GM10248 (cell line): Measurements from ENCODE around the gene ENAM.
A peak's percentile ranks its signal among the peaks of the same experiment; 100 is the strongest.

Source experiments
- CTCF ChIA-PET: fragments of 300-600 bp; sonication (Branson Sonifier 250); formaldehyde crosslinking; extraction: SDS; loops from one replicate; lab custom pipeline; 2021; ENCODE audit warnings: antibody characterized with exemption; lab: Yijun Ruan, JAX
- POLR2A ChIA-PET: fragments of 350-650 bp; sonication (Branson Sonifier 250); formaldehyde crosslinking; extraction: SDS; loops from one replicate; lab custom pipeline; 2020; ENCODE audit warnings: antibody characterized with exemption; lab: Yijun Ruan, JAX
- DNase-seq: peaks from one replicate; pipeline ENCODE4 v3.0.0; 2012; ENCODE audit errors: extremely low spot score
- TF ChIP-seq, protein P1 (sequence below): IDR thresholded peaks from 2 replicates; pipeline ENCODE4 v1.5.1; 2012; ENCODE audit warnings: mild to moderate bottlenecking, low read depth; ENCODE audit errors: extremely low read depth, missing control alignments, control extremely low read depth

The ENAM gene

DNA sequence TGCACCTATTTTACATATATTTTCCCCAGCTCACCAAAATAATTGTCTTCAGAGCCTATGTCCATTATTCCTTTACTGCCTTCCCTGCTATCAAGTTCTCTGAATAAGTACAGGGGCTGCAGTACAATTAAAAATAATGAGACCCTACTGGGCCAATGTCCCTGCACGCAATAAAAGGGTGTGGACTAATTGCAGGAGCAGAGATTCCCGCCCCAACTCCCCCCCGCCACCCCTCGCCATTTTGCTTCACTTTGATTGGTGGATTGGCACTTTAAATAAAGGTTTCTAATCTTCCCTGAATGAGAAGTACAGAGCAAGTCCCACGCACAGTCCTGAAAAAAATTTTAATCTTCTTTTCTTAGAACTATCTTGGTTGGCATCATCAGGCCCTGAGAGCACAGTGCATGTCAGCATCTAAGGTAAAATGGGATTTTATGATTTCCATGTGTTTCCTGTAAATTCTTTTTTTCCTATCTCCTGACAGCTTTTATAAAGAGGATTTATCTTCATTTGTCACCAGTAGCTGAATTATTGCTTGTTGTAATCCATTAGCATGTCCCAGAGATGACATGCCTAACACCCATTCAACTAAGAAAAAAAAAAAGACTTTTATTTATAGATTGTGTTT lies 36.5 kb upstream of the ENAM start, which contains the start of gene AMBN:
Gene AMBN (plus strand): TSS at position 302 of the 628 bp plus-strand sequence. CDS start 103 bp downstream, at position 405.
- DNase-seq, result no peak
- CTCF ChIA-PET, result interaction anchor here (0.7 to 2.5 kb wide), 2 partner anchors 9 to 13 kb away, joined by 3 to 12 read pairs; no protein-coding TSS in a partner anchor
- POLR2A ChIA-PET, result no interaction called here
- TF ChIP-seq, protein P1, sequence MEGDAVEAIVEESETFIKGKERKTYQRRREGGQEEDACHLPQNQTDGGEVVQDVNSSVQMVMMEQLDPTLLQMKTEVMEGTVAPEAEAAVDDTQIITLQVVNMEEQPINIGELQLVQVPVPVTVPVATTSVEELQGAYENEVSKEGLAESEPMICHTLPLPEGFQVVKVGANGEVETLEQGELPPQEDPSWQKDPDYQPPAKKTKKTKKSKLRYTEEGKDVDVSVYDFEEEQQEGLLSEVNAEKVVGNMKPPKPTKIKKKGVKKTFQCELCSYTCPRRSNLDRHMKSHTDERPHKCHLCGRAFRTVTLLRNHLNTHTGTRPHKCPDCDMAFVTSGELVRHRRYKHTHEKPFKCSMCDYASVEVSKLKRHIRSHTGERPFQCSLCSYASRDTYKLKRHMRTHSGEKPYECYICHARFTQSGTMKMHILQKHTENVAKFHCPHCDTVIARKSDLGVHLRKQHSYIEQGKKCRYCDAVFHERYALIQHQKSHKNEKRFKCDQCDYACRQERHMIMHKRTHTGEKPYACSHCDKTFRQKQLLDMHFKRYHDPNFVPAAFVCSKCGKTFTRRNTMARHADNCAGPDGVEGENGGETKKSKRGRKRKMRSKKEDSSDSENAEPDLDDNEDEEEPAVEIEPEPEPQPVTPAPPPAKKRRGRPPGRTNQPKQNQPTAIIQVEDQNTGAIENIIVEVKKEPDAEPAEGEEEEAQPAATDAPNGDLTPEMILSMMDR, result no peak

DNA sequence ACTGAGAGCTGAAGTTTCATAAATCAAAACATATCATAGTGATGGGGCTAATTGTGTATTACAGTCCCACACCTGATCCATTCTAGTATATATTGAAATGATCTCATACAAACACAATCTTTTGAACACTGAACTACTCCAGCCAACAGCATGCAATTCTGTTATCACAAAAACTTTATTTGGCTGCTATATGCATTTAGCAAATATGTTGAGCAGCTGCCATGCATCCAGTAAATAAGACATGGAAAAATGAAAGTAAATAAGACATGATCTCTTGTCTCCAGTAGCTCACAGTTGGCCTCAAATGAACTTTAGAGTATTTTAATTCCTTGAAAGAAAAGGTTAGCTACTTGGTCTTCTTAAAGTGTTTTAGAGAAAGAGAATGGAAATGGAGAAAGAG lies 34.3 kb upstream of the ENAM start:
- DNase-seq, result no peak
- CTCF ChIA-PET, result interaction anchor here (1.0 to 3.0 kb wide), 5 partner anchors 11 to 718 kb away, joined by 3 to 9 read pairs (median 4); no protein-coding TSS in a partner anchor
- TF ChIP-seq, protein P1, result no peak
- POLR2A ChIA-PET, result no interaction called here

DNA sequence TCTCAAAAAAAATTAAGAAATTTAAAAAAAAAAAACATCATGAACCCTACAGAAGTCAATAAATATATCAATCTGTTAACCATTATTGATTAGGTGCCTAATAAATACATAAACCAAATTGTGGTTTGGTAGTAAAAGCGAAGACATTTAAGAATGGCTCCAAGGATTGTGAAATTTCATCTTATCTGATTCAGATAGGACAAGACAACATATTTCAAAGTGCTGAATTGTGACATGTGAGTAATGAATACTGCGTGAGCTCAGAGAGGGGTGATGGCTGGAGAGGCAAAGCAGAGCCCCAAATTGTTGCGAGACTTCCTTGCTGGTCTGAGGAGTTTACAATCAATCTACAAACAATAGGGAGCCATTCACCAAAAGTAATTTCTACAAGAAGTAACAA lies 28.2 kb upstream of the ENAM start:
- CTCF ChIA-PET, result interaction anchor here (0.7 to 2.6 kb wide), 12 partner anchors 9 to 670 kb away, joined by 3 to 20 read pairs (median 5); partner anchors contain the start of gene AMBN
- POLR2A ChIA-PET, result no interaction called here
- TF ChIP-seq, protein P1, result no peak
- DNase-seq, result no peak

DNA sequence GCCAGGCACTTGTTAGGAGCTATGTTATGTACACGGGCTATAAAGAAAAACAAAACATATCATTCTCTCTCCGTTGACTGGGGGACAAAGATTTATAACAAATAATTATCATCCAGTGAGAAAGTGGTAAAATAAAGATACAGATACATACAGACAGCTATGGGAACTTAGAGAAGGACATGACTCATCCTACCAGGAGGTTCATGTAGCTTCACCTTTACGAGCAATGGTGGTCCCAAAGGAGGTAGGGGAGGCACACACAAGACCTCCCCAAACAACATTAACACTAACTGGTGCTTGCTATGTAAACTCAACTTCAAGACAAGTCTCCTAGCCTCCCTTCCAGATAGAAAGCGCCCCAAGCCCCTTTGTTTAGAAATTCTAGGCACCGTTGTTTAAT lies 27.6 kb upstream of the ENAM start:
- TF ChIP-seq, protein P1, result no peak
- POLR2A ChIA-PET, result no interaction called here
- CTCF ChIA-PET, result interaction anchor here (0.7 to 2.6 kb wide), 15 partner anchors 9 to 669 kb away, joined by 3 to 20 read pairs (median 5); partner anchors contain the start of gene AMBN
- DNase-seq, result no peak

DNA sequence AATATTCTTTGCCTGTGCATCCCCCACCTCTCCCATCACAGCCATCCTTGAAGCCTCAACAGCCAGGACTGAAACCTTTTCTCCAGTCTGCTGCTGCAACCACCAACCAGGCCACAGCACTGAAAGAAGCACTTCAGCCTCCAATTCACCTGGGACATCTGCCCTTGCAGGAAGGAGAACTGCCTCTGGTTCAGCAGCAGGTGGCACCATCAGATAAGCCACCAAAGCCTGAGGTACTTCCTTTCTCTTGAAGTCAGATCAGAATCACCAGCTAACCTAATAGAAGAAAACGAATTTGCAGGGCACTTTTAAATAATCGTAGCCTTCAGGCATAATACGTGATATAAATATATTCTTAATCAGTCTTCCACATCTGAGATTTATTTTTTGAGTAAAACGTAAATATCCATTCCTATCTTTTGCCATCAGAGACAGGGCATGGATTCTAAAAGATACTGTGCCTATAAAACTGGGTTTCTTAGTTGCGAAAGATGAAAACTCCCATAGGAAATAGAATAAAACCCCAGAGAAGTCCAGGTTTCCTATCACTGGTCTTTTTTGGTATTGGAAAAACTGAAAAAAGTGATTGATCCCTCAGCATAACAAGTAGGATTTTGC lies 27.0 kb upstream of the ENAM start:
- DNase-seq, result peak; percentile 63
- CTCF ChIA-PET, result interaction anchor here (0.6 to 2.6 kb wide), 22 partner anchors 9 to 1111 kb away, joined by 3 to 20 read pairs (median 4); partner anchors contain the start of genes AMBN and ENAM
- POLR2A ChIA-PET, result no interaction called here
- TF ChIP-seq, protein P1, result peak; percentile 85

DNA sequence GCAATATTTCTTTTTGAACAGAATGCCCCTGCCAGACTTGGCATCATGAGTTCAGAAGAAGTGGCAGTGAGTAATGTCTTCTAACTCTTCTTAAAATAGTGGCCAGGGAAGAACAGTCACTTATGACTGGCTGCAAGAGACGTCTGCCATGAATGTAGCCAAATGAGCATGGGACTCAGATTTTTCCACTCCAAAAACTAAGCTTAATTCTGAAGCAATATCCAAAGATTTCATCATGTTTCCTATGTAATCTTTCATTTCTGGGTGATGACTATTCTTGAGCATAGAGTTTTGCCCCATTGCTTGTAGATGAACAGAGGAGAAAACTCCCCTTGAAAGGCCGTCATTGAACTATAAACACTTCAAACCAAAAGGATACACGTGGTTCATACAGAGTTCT lies 24.7 kb upstream of the ENAM start:
- CTCF ChIA-PET, result interaction anchor here (3.3 kb wide), 1 partner anchor 13 kb away, joined by 18 read pairs; no protein-coding TSS in a partner anchor

More for the DNA sequence above, 24.7 kb upstream of the ENAM start:
- POLR2A ChIA-PET, result no interaction called here
- TF ChIP-seq, protein P1, result no peak
- DNase-seq, result no peak
